Measurements from ENCODE around the gene DGKE. TPM values are rescaled to one million over a fixed set of nuclear protein-coding genes. Genes with fewer than 3 reads are reported as not detected.

Gene DGKE
- total and polyA plus RNA-seq, 2 of the 8 experiments (the other 6 are each of a cell fraction or from before 2014, with no cell fraction given): 1.7 to 7.4 TPM

DNA sequence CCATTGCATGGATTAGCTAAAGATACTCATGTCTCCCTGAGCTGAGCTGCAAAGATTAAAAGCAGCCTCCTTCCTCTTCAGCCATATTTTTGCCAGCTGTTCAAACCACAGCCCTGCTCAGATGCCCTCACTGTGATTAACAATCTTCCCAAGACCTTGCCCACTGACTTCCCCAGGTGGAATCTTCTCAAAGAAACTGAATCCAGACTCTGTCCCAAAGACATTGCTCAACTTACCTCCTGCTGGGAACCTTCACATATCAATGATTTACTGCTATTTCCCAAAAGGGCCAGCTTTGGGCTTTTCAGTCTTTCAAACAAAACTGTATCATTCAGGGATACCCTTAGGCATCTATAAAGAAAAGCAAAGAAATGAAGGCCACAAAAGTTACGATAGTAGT is 9.4 kb upstream of the DGKE start:
- WGBS, 2 experiments (ENCODE audit: extremely low coverage in 1 of 2, insufficient coverage in 1 of 2, insufficient read length in 1 of 2, insufficient replicate concordance in 2 of 2, low coverage in 1 of 2, low lambda C conversion rate in 2 of 2, missing lambda C conversion rate in 1 of 2): 91% methylated on average over 1 of the region's 1 CpG; no CpG with 5 or more reads in 1 of the 2 experiments
- H2BK120ac ChIP-seq (replicated peaks; ENCODE audit: low read depth, low read length): no peak overlapping the region
- H3K27ac ChIP-seq (ENCODE audit: low read depth, low read length): no peak overlapping the region
- H3K14ac ChIP-seq (ENCODE audit: insufficient read length): no peak overlapping the region
- H3K36me3 ChIP-seq (ENCODE audit: control insufficient read depth in 2 of 4, insufficient read depth in 4 of 4, low read length in 3 of 4): no peaks in the 10 kb centered on the region
- ChIA-PET POLR2A (ENCODE audit: partially characterized antibody) (interaction anchor here (0.7 to 1.7 kb wide), 3 partner anchors 8 to 39 kb away, joined by 3 read pairs; partner anchors contain the start of gene DGKE), CTCF (ENCODE audit: partially characterized antibody) (interaction anchor here (1.0 to 2.3 kb wide), 3 partner anchors 11 to 115 kb away, joined by 3 to 7 read pairs (median 5); no protein-coding TSS in a partner anchor)
- no peak overlapping the region for H3K4me3 ChIP-seq (ENCODE audit: extremely low read depth in 1 of 4, insufficient read depth in 2 of 4, low read depth in 3 of 4, low read length in 4 of 4)
- no peak overlapping the region for H3K4ac ChIP-seq (replicated peaks; ENCODE audit: insufficient read length, low read depth, low read length)
- H3K18ac ChIP-seq (ENCODE audit: extremely low read depth, low read length): no peak overlapping the region
- no peak for TF ChIP-seq MAFK (IDR thresholded peaks at IDR 0.05; ENCODE audit: low read depth, low read length)
- no peak for TF ChIP-seq ZNF274 (IDR thresholded peaks at IDR 0.05; ENCODE audit: borderline replicate concordance, extremely low read depth, low read length)
- TF ChIP-seq KDM4A (IDR thresholded peaks at IDR 0.05; ENCODE audit: low read depth, low read length, severe bottlenecking): no peak
- TF ChIP-seq CEBPB (IDR thresholded peaks at IDR 0.05; ENCODE audit: low read depth, low read length): peak; percentile 58
- no peaks in the 10 kb centered on the region for H3K23me2 ChIP-seq (ENCODE audit: low read depth, low read length)
- H2BK5ac ChIP-seq (ENCODE audit: low read depth, low read length): no peak overlapping the region
- no peaks in the 10 kb centered on the region; a peak in 1 of 4 replicates for H3K79me2 ChIP-seq (ENCODE audit: control insufficient read depth in 1 of 2, insufficient read depth in 2 of 2, low read length in 2 of 2)
- H3K4me1 ChIP-seq (replicated peaks in 1 of 4; ENCODE audit: control insufficient read depth in 3 of 4, insufficient read depth in 4 of 4, low read length in 3 of 4): no peaks in the 10 kb centered on the region
- H2BK15ac ChIP-seq (ENCODE audit: low read length): no peak overlapping the region
- no peaks in the 10 kb centered on the region for H4K20me1 ChIP-seq (replicated peaks in 1 of 2; ENCODE audit: control insufficient read depth in 1 of 2, insufficient read depth in 2 of 2, low read length in 2 of 2)
- FAIRE-seq: no peak
- H3K9me3 ChIP-seq (ENCODE audit: insufficient read depth in 2 of 2, low read depth in 1 of 2, low read length in 1 of 2): no peaks in the 10 kb centered on the region
- H4K91ac ChIP-seq (replicated peaks; ENCODE audit: insufficient read length, low read length): no peak overlapping the region
- no peak overlapping the region for H3K56ac ChIP-seq (replicated peaks; ENCODE audit: insufficient read length, low read depth, low read length)
- H3K27me3 ChIP-seq (replicated peaks in 1 of 4; ENCODE audit: control insufficient read depth in 3 of 4, extremely low read depth in 1 of 4, insufficient read depth in 3 of 4, low read length in 3 of 4): no peaks in the 10 kb centered on the region
- H2BK12ac ChIP-seq (ENCODE audit: low read depth, low read length): no peak overlapping the region
- no peak for DNase-seq (ENCODE audit: low read depth in 1 of 2, low spot score in 2 of 2)
- no peak overlapping the region for H2AFZ ChIP-seq (ENCODE audit: low read length)
- no peak overlapping the region for H4K5ac ChIP-seq (ENCODE audit: insufficient read length, low read depth, low read length)
- H3K4me2 ChIP-seq (ENCODE audit: insufficient read depth in 1 of 2, low read depth in 2 of 2, low read length in 2 of 2): no peak overlapping the region
- no peak overlapping the region for H2BK20ac ChIP-seq (ENCODE audit: low read length)
- no peak overlapping the region for H4K8ac ChIP-seq (ENCODE audit: extremely low read depth, insufficient read depth, low read length)
- no peak overlapping the region for H3K9ac ChIP-seq (replicated peaks in 1 of 4; ENCODE audit: extremely low read depth in 1 of 4, low read depth in 3 of 4, low read length in 3 of 4)
- H2AK5ac ChIP-seq (ENCODE audit: low read depth, low read length): no peak overlapping the region
- no peak overlapping the region for H3K23ac ChIP-seq (ENCODE audit: insufficient read length)
- no peaks in the 10 kb centered on the region for H3K79me1 ChIP-seq (ENCODE audit: low read depth, low read length)
